Uterus (tissue), 4 donors: ENCODE results near the gene GCNT2. TPM values are rescaled to one million over a fixed set of nuclear protein-coding genes. Genes with fewer than 3 reads are reported as not detected.
"Not testable (repeated sequence)": the region's sequence is repeated elsewhere in the genome, so short reads cannot be mapped to it uniquely, and the experiment has no call there.

Experiments
- DNase-seq, 2 donors: peaks; one replicate each; pipeline ENCODE4 v3.0.0-alpha.2; 2019 to 2020
- H3K27ac ChIP-seq, 2 donors: fragments of 200-600 bp; sonication (generic); 1 replicate in 1 of 2; 2 replicates in 1 of 2; pipeline ENCODE4 v1.5.1; 2016 to 2018
- H3K27me3 ChIP-seq, 2 donors: fragments of 200-600 bp; sonication (generic); one replicate each; pipeline ENCODE4 v1.5.1; 2018 to 2019; ENCODE audit warnings: control low read depth in 1 of 2
- H3K36me3 ChIP-seq, 2 donors: fragments of 200-600 bp; sonication (generic); one replicate each; pipeline ENCODE4 v1.5.1; 2019; ENCODE audit warnings: control low read depth in 1 of 2
- H3K4me1 ChIP-seq, 2 donors: fragments of 200-600 bp; sonication (generic); one replicate each; pipeline ENCODE4 v1.5.1; 2018 to 2019; ENCODE audit warnings: control low read depth in 1 of 2
- H3K4me3 ChIP-seq, 2 donors: fragments of 200-600 bp; sonication (generic); 1 replicate in 1 of 2; 2 replicates in 1 of 2; pipeline ENCODE4 v1.5.1; 2018 to 2019; ENCODE audit warnings: mild to moderate bottlenecking in 1 of 2
- H3K9me3 ChIP-seq, 2 donors: fragments of 200-600 bp; sonication (generic); one replicate each; pipeline ENCODE4 v1.5.1; 2019; ENCODE audit warnings: control low read depth in 1 of 2
- POLR2A ChIP-seq, 2 donors: fragments of 450-650 bp; IDR thresholded peaks; one replicate each; pipeline ENCODE4 v1.6.1; 2016; ENCODE audit warnings: antibody characterized with exemption in 2 of 2, mild to moderate bottlenecking in 1 of 2, moderate library complexity in 1 of 2
- intact Hi-C: fragments of 100-400 bp; cut with DNase I; formaldehyde crosslinking; loops from one replicate; pipeline ENCODE4 v1.15.1; 2023; ENCODE audit warnings: low total_unique reads
- total RNA-seq, 4 donors: library from RNA; depleted of rRNA in 3 of 4; stranded (reverse); fragments of >200 nt in 3 of 4; gene quantifications; one replicate each; pipeline versions ENCODE4 v1.1.0 to v1.2.4, GENCODE V29; 2014 to 2023
- TF ChIP-seq, protein P1 (sequence below), 4 experiments: fragments of 200-600 bp in 2 of 4; fragments of 450-650 bp in 2 of 4; sonication (generic) in 2 of 4; IDR thresholded peaks; one replicate each; pipeline ENCODE4 v1.5.1; 2016 to 2019; ENCODE audit warnings: antibody characterized with exemption in 4 of 4, mild to moderate bottlenecking in 2 of 4, moderate library complexity in 1 of 4
- donor health status: DM: yes; HTN: yes; CAD: no.

GCNT2 gene
- total RNA-seq, 4 donors from 2014 or later, result 7.8 to 16.2 (median 10.9) TPM

DNA sequence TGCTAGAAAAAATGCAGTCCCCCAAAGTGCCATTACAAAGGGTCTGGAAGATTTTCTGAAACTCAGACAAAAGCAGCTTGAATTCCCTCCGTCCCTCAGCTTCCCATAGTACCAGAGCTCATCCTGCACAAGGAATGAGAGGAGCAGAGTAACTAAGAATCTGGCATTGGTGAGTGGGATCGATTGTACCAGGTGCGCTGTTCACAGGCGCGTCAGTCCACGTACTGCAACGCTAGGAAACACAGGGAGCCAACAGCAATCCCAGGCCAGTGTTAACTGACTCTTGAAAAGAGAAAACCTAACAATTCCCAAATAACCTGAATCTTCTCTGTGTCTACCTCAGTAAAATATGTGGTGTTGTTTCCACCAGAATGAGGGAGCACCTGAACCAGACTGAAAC, 77.9 kb downstream of the GCNT2 start:
- Histone ChIP-seq H3K4me1 (no peaks in the 10 kb centered on the region), H3K9me3 (no peaks in the 10 kb centered on the region), H3K27ac (no peak overlapping the region), H3K27me3 (no peaks in the 10 kb centered on the region), H3K36me3 (no peaks in the 10 kb centered on the region), H3K4me3 (no peak overlapping the region)
- intact Hi-C loops, result no loop called here
- TF ChIP-seq, protein P1, sequence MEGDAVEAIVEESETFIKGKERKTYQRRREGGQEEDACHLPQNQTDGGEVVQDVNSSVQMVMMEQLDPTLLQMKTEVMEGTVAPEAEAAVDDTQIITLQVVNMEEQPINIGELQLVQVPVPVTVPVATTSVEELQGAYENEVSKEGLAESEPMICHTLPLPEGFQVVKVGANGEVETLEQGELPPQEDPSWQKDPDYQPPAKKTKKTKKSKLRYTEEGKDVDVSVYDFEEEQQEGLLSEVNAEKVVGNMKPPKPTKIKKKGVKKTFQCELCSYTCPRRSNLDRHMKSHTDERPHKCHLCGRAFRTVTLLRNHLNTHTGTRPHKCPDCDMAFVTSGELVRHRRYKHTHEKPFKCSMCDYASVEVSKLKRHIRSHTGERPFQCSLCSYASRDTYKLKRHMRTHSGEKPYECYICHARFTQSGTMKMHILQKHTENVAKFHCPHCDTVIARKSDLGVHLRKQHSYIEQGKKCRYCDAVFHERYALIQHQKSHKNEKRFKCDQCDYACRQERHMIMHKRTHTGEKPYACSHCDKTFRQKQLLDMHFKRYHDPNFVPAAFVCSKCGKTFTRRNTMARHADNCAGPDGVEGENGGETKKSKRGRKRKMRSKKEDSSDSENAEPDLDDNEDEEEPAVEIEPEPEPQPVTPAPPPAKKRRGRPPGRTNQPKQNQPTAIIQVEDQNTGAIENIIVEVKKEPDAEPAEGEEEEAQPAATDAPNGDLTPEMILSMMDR (IDR thresholded peaks at IDR 0.05), result no peak
- TF ChIP-seq POLR2A (IDR thresholded peaks at IDR 0.05), result no peak
- DNase-seq, result no peak

DNA sequence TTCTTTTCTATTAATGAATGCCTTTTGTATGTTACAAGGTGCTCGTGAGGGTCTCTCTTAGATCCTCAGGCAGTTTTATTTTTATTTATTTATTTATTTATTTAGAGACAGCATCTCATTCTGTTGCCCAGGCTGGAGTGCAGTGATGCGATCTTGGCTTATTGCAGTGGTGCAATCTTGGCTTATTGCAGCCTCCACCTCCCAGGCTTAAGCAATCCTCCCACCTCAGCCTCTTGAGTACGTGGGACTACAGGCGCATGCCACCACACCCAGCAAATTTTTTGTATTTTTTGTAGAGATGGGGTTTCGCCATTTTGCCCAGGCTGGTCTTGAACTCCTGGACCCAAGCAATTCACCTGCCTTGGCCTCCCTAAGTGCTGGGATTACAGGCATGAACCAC, 79.5 kb downstream of the GCNT2 start:
- H3K4me3 ChIP-seq, H3K27me3 ChIP-seq, H3K36me3 ChIP-seq, H3K27ac ChIP-seq, DNase-seq, H3K4me1 ChIP-seq, H3K9me3 ChIP-seq, intact Hi-C loops: not testable (repeated sequence)

DNA sequence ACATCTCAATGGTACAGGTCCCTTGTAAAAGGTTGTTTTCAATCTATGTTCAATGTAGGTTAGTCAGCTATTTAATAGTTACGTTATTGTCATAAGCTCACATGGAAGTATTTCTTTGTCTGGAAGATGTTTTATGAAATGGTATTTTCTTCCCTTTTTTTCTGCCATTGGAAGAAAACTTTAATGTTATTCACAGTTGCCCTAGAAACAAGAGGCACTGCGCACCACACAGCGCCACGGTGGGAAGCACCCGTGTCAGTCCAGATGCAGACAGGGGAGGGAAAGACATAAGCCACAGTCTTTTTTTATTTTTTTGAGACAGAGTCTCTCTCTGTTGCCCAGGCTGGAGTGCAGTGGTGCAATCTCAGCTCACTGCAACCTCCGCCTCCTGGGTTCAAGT, 82.1 kb downstream of the GCNT2 start:
- Histone ChIP-seq H3K4me3 (no peak overlapping the region), H3K27ac (no peak overlapping the region), H3K27me3 (no peaks in the 10 kb centered on the region), H3K36me3 (no peaks in the 10 kb centered on the region), H3K9me3 (no peaks in the 10 kb centered on the region), H3K4me1 (no peaks in the 10 kb centered on the region)
- DNase-seq, result no peak
- no peak for TF ChIP-seq POLR2A (IDR thresholded peaks at IDR 0.05)
- TF ChIP-seq, protein P1 (IDR thresholded peaks at IDR 0.05), result no peak
- intact Hi-C loops, result no loop called here

DNA sequence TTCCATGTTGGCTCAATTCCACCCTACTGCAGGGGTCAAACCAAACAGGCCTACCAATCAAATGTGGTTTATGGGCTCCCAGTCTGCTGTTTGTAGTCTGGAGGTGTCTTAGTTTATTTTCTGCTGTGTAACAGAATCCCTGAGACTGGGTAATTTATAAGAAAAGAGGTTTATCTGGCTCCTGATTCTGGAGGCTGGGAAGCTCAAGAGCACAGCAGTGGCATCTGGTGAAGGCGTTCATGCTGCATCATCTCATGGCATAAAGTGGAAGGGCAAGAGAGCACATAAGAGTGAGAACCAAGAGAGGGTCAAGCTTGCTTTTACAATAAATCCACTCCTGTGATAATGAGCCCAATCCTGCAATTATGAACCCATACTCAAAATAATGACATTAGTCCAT, 87.9 kb downstream of the GCNT2 start:
- DNase-seq, result no peak
- Histone ChIP-seq H3K9me3 (no peaks in the 10 kb centered on the region), H3K4me3 (no peak overlapping the region), H3K27me3 (no peaks in the 10 kb centered on the region), H3K4me1 (no peaks in the 10 kb centered on the region), H3K36me3 (no peaks in the 10 kb centered on the region), H3K27ac (no peak overlapping the region)
- TF ChIP-seq, protein P1 (IDR thresholded peaks at IDR 0.05), result no peak
- TF ChIP-seq POLR2A (IDR thresholded peaks at IDR 0.05), result no peak
- intact Hi-C loops, result no loop called here

DNA sequence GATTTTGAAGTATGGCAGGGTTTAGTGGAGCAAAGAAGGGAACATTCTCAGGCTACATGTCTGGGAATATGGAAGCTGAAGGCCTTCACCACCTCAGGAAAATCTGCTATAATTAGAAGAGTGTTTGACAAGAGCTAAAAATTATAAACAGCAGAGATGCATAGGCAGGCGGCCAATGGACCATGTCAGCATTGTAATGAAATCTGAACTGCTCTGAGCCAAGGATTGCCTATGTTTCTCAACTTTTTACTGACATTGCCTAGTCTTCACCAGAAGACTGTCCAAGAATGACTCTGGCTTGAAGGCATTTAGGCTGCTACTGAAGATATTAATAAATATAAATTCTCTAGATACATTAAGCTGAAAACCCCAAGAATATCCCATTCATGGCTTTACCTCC, 89.1 kb downstream of the GCNT2 start:
- no peak for DNase-seq
- TF ChIP-seq POLR2A (IDR thresholded peaks at IDR 0.05), result no peak
- TF ChIP-seq, protein P1 (IDR thresholded peaks at IDR 0.05), result no peak
- H3K4me1 ChIP-seq, result no peaks in the 10 kb centered on the region
- H3K36me3 ChIP-seq, result no peaks in the 10 kb centered on the region
- intact Hi-C loops, result no loop called here
- H3K4me3 ChIP-seq, result no peak overlapping the region
- H3K27me3 ChIP-seq, result no peaks in the 10 kb centered on the region
- H3K27ac ChIP-seq, result no peak overlapping the region
- no peaks in the 10 kb centered on the region for H3K9me3 ChIP-seq

DNA sequence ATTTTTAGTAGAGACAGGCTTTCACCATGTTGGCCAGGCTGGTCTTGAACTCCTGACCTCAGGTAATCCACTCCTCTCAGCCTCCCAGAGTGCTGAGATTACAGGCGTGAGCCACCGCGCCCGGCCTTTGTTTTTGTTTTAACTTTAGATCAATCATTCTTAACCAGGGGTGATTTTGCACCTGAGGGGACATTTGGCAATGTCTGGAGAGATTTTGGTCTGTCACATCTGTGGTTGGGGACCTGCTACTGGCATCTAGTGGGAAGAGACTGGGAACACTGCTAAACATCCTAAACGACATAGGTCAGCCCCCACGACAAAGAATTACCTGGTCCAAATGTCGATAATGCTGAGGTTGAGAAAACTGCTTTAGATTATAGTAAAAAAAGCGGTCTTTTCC, 91.0 kb downstream of the GCNT2 start:
- intact Hi-C loops, result no loop called here
- no peak for DNase-seq

More for the DNA sequence above, 91.0 kb downstream of the GCNT2 start:
- no peaks in the 10 kb centered on the region for H3K9me3 ChIP-seq
- H3K27me3 ChIP-seq, result no peaks in the 10 kb centered on the region
- TF ChIP-seq, protein P1 (IDR thresholded peaks at IDR 0.05), result no peak
- TF ChIP-seq POLR2A (IDR thresholded peaks at IDR 0.05), result no peak
- H3K36me3 ChIP-seq, result no peaks in the 10 kb centered on the region
- no peak overlapping the region for H3K4me3 ChIP-seq
- H3K4me1 ChIP-seq, result no peaks in the 10 kb centered on the region
- no peak overlapping the region for H3K27ac ChIP-seq
